Measurements from ENCODE around the gene TTN. TPM values are rescaled to one million over a fixed set of nuclear protein-coding genes. Genes with fewer than 3 reads are reported as not detected.

Gene TTN
- total RNA-seq, 1 donor from 2014 or later = 2.0 TPM

DNA sequence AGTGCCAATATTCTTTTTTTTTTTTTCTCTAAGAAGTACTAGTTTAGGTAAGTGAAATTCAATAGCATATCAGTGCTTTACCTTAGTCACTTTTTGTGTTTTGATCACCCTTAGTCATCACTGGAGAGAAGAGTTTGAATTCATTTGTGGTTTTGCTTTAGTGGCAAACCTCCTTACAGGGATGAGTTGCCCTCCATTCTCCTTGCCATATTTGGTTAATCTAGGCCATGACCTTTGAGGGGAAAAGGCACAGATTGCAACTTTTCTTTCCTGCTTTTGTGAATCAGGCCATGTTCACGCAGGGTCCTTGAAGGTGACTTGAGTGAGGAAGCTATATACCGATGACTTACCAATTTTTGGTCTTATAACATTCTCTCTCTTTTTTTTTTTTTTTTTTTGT lies 292.6 kb downstream of the TTN start:
- H3K27ac ChIP-seq = no peak overlapping the region
- no peak overlapping the region for H3K4me3 ChIP-seq
- H3K36me3 ChIP-seq = no peaks in the 10 kb centered on the region
- H3K9me3 ChIP-seq = no peaks in the 10 kb centered on the region
- DNase-seq (ENCODE audit: extremely low spot score in 2 of 2) = no peak
- intact Hi-C loops (cut with DNase I) = no loop called here
- H3K27me3 ChIP-seq = no peaks in the 10 kb centered on the region
- H3K4me1 ChIP-seq = no peaks in the 10 kb centered on the region
- no peak for TF ChIP-seq POLR2A (IDR thresholded peaks at IDR 0.05)
- TF ChIP-seq, protein P1, sequence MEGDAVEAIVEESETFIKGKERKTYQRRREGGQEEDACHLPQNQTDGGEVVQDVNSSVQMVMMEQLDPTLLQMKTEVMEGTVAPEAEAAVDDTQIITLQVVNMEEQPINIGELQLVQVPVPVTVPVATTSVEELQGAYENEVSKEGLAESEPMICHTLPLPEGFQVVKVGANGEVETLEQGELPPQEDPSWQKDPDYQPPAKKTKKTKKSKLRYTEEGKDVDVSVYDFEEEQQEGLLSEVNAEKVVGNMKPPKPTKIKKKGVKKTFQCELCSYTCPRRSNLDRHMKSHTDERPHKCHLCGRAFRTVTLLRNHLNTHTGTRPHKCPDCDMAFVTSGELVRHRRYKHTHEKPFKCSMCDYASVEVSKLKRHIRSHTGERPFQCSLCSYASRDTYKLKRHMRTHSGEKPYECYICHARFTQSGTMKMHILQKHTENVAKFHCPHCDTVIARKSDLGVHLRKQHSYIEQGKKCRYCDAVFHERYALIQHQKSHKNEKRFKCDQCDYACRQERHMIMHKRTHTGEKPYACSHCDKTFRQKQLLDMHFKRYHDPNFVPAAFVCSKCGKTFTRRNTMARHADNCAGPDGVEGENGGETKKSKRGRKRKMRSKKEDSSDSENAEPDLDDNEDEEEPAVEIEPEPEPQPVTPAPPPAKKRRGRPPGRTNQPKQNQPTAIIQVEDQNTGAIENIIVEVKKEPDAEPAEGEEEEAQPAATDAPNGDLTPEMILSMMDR (IDR thresholded peaks at IDR 0.05) = no peak
- no peak for TF ChIP-seq POLR2AphosphoS5 (IDR thresholded peaks at IDR 0.05; ENCODE audit: insufficient read depth in 1 of 2, low read depth in 1 of 2)

DNA sequence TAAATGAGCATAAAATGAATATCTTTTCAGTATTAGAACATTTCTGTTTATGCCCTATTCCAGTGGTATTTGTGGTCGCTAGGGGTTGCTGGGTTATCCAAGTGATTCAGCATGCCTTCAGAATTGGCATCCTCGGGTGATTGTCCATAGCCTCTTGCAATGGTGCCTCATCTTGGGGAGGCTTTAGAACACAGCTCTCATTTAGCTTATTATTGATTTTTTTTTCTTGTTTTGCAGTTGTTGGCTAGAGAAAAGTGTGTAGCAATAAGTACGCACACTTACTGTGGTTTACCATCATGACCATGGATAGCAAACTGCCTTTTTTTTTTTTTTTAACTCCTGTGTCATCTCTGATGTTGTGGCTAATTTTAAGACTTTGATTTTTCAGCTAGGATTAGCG lies 293.3 kb downstream of the TTN start:
- DNase-seq (ENCODE audit: extremely low spot score in 2 of 2) = no peak
- Histone ChIP-seq H3K36me3 (no peaks in the 10 kb centered on the region), H3K9me3 (no peaks in the 10 kb centered on the region), H3K4me1 (no peaks in the 10 kb centered on the region), H3K27me3 (no peaks in the 10 kb centered on the region), H3K4me3 (no peak overlapping the region), H3K27ac (no peak overlapping the region)
- intact Hi-C loops (cut with DNase I) = no loop called here
- TF ChIP-seq POLR2A (IDR thresholded peaks at IDR 0.05) = no peak
- TF ChIP-seq, protein P1 (IDR thresholded peaks at IDR 0.05) = no peak
- TF ChIP-seq POLR2AphosphoS5 (IDR thresholded peaks at IDR 0.05; ENCODE audit: insufficient read depth in 1 of 2, low read depth in 1 of 2) = no peak

DNA sequence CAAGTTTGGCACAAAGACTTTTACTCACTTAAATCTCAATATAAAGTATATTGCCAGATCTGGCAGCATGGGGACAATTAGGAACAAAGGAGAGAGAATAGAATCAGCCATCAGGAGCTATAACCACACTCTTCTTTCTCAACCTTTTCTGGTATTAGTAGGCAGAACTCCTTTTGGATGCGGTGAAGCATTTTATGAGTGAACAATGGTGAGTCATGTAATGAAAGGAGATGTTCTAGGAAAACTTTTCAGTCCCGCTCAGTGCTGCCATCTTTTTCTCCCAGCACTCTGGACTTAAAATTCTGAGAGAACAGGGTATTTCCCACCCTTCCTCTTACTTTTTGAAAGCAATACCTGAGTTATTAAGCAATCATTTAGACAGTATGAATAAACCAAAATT lies 294.7 kb downstream of the TTN start:
- intact Hi-C loops (cut with DNase I) = no loop called here
- H3K4me1 ChIP-seq = no peaks in the 10 kb centered on the region
- no peaks in the 10 kb centered on the region for H3K36me3 ChIP-seq
- H3K9me3 ChIP-seq = no peaks in the 10 kb centered on the region
- no peaks in the 10 kb centered on the region for H3K27me3 ChIP-seq
- no peak for DNase-seq (ENCODE audit: extremely low spot score in 2 of 2)
- no peak overlapping the region for H3K4me3 ChIP-seq
- TF ChIP-seq, protein P1 (IDR thresholded peaks at IDR 0.05) = no peak
- TF ChIP-seq POLR2A (IDR thresholded peaks at IDR 0.05) = no peak
- TF ChIP-seq POLR2AphosphoS5 (IDR thresholded peaks at IDR 0.05; ENCODE audit: insufficient read depth in 1 of 2, low read depth in 1 of 2) = no peak
- no peak overlapping the region for H3K27ac ChIP-seq

DNA sequence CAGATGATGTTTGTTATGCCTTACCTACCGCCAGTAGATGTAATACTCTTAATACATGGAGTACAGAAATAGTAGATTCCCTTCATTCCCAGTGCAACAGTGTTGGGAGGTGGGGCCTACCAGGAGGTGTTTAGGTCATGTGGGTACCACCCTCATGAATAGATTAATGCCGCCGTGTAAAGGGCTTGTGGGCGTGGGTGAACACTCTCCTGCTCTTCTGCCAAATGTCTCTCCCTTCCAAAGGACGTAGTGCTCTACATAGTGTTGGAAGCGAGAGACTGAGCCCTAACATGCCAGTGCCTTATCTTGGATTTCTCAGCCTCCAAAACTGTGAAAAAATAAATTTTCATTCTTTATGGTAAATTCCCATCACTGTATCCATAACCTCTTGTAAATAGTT lies 296.8 kb downstream of the TTN start:
- DNase-seq (ENCODE audit: extremely low spot score in 2 of 2) = no peak
- Histone ChIP-seq H3K4me1 (no peaks in the 10 kb centered on the region), H3K27me3 (no peaks in the 10 kb centered on the region), H3K9me3 (no peaks in the 10 kb centered on the region), H3K36me3 (no peaks in the 10 kb centered on the region), H3K4me3 (no peak overlapping the region), H3K27ac (no peak overlapping the region)
- TF ChIP-seq, protein P1 (IDR thresholded peaks at IDR 0.05) = no peak
- intact Hi-C loops (cut with DNase I) = no loop called here

DNA sequence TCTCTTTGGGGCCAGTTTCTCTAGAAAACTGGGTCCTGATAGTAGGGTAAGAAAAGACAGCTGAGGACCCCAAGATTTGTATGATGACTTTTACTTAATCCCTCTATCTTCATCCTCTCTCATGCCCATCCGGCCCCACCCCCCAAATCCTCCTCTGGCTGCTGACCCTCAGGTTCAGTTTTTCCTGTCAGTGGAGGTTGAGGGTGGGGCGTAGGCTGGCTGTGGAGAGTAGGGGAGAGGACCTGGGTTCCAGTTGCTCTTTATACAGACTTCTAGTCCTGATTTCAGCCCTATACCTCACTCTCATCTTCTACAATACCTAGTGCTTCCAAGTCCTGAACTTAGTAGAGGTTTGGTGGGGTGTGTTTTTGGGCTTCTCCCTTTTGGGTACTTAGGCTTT lies 298.6 kb downstream of the TTN start:
- Histone ChIP-seq H3K36me3 (peaks cover 0 to 9% of the 10 kb centered on the region in 2 donors), H3K27me3 (no peaks in the 10 kb centered on the region), H3K4me1 (no peaks in the 10 kb centered on the region), H3K9me3 (no peaks in the 10 kb centered on the region), H3K27ac (no peak overlapping the region), H3K4me3 (no peak overlapping the region)
- DNase-seq (ENCODE audit: extremely low spot score in 2 of 2) = no peak
- intact Hi-C loops (cut with DNase I) = no loop called here
- TF ChIP-seq POLR2A (IDR thresholded peaks at IDR 0.05) = no peak
- TF ChIP-seq POLR2AphosphoS5 (IDR thresholded peaks at IDR 0.05; ENCODE audit: insufficient read depth in 1 of 2, low read depth in 1 of 2) = no peak
- TF ChIP-seq, protein P1 (IDR thresholded peaks at IDR 0.05) = no peak

Measured in vagina (tissue), 2 donors.